Measurements from ENCODE around the gene KRTAP5-8. TPM values are rescaled to one million over a fixed set of nuclear protein-coding genes. Genes with fewer than 3 reads are reported as not detected.

The KRTAP5-8 gene
- total and polyA plus RNA-seq, 2 donors (not counting 3 experiments of a cell fraction or from before 2014, with no cell fraction given): 0.17 TPM; not detected in 1

DNA sequence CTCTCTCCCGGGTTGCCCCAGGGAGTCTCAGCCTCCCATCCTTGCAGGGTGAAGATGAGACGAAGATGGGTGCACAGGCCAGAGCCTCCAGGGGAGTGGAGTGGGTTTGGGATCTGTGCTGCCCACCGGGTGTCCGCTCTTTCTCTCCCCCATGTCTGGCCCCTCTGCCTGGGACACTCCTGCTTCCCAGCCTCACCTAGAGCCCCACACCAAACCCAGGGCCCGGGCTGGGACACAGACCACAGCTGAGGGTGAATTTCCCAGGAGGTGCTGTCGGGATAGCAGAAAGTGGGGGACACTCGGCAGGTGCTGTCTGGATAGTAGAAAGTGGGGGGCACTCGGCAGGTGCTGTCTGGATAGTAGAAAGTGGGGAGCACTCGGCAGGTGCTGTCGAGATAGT lies 35.8 kb upstream of the KRTAP5-8 start:
- FAIRE-seq (no peak), DNase-seq (ENCODE audit: low read depth, low spot score) (no peak)
- Histone ChIP-seq H3K9ac (replicated peaks; ENCODE audit: extremely low read depth, insufficient read depth, low read length) (no peak overlapping the region), H3K4me2 (ENCODE audit: insufficient read depth, low read length) (no peak overlapping the region), H3K9me1 (replicated peaks; ENCODE audit: control insufficient read depth, extremely low read depth, insufficient read depth, low read length) (no peaks in the 10 kb centered on the region), H3K36me3 (ENCODE audit: control insufficient read depth in 2 of 2, extremely low read depth in 1 of 2, insufficient read depth in 2 of 2, low read length in 2 of 2) (peaks cover 6 to 22% of the 10 kb centered on the region in 2 experiments), H2AFZ (ENCODE audit: low read depth, low read length) (no peak overlapping the region), H3K9me3 (replicated peaks; ENCODE audit: control insufficient read depth, insufficient read depth, low read length) (no peaks in the 10 kb centered on the region), H4K20me1 (replicated peaks; ENCODE audit: control insufficient read depth, extremely low read depth, insufficient read depth, low read length) (no peaks in the 10 kb centered on the region), H3K4me3 (replicated peaks in 1 of 3; ENCODE audit: insufficient read depth in 1 of 3, low read depth in 1 of 3, low read length in 3 of 3) (no peak overlapping the region), H3K27me3 (ENCODE audit: control insufficient read depth in 2 of 2, insufficient read depth in 2 of 2, low read length in 2 of 2) (no peaks in the 10 kb centered on the region), H3K27ac (ENCODE audit: insufficient read depth, low read depth, low read length) (no peak overlapping the region), H3K79me2 (ENCODE audit: control insufficient read depth, insufficient read depth, low read length) (no peaks in the 10 kb centered on the region), H3K4me1 (ENCODE audit: control insufficient read depth, extremely low read depth, insufficient read depth, low read length) (no peaks in the 10 kb centered on the region)
- ChIA-PET CTCF (no interaction called here), POLR2A (no interaction called here)
- intact Hi-C loops (cut with micrococcal nuclease) (no loop called here), dilution Hi-C loops (cut with MboI; ENCODE audit: extremely low pct_ligation_motif_present, low sequenced_read_pairs) (no loop called here)
- BruUV-seq (replicated peaks): no TSS peak
- TF ChIP-seq POLR2A (IDR thresholded peaks at IDR 0.05; ENCODE audit: low read depth, low read length) (no peak), CTCF (IDR thresholded peaks at IDR 0.05; ENCODE audit: extremely low read depth in 1 of 2, insufficient read depth in 1 of 2, low read depth in 1 of 2, low read length in 2 of 2) (no peak), GATA2 (IDR thresholded peaks at IDR 0.05; ENCODE audit: insufficient read depth, insufficient read length, low read depth, low read length) (no peak), MYC (IDR thresholded peaks at IDR 0.05; ENCODE audit: low read depth, low read length) (no peak), EZH2 (IDR thresholded peaks at IDR 0.05; ENCODE audit: borderline replicate concordance, low read depth, low read length, severe bottlenecking) (no peak), POLR2AphosphoS5 (IDR thresholded peaks at IDR 0.05; ENCODE audit: insufficient read depth, low read depth, low read length) (no peak), FOS (IDR thresholded peaks at IDR 0.05; ENCODE audit: borderline replicate concordance, insufficient read depth, low read length) (no peak), JUN (IDR thresholded peaks at IDR 0.05; ENCODE audit: borderline replicate concordance, insufficient read depth, insufficient read length, low read depth) (no peak)
- TF ChIP-seq, protein P1, sequence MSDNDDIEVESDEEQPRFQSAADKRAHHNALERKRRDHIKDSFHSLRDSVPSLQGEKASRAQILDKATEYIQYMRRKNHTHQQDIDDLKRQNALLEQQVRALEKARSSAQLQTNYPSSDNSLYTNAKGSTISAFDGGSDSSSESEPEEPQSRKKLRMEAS (IDR thresholded peaks at IDR 0.05; ENCODE audit: insufficient read depth, insufficient read length): no peak
